Kidney glomerular epithelial cell (primary cell): ENCODE data around the gene NUDT5.
"Not testable (repeated sequence)": the region's sequence is repeated elsewhere in the genome, so short reads cannot be mapped to it uniquely, and the experiment has no call there.

Experiments used
- DNase-seq: peaks from one replicate; lab custom pipeline; 2025; lab: John Stamatoyannopoulos, UW

The NUDT5 gene

GRCh38 chr10:12202226-12202625 is 6.5 kb upstream of the NUDT5 start:
- DNase-seq, result no peak

DNA sequence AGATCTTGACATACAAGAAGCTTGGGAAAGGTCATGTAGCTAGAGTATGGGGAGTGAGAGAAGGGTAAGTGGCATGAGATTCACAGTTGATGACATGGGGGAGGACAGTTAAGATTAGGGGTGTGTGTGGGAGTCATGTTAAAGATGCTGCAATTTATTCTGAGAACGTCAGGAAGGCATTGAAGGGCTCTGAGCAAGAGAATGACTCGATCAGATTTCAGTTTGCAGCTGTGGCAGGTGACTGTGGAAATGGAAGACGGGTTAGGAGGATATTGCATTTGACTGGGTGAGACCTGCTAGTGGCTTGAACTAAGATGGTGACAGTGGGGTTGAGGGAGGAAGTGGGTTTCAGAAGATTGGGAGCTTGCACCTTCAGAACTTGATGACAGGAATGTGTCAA is 5.9 kb upstream of the NUDT5 start:
- no peak for DNase-seq

DNA sequence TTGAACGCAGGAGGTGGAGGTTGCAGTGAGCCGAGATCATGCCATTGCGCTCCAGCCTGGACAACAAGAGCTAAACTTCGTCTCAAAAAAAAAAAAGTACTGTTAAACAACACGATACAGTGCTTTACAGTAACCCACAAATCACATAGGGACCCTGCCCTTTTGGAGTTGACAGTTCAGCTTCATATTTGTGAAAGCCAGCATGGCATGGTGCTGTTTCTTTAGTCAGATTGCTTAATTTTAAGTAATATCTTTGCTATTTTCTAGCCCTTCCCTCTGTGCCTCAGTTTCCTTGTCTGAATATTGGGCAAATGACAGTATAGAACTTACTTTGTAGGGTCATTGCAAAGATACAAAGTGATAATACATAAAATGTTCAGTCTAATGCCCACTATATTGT is 5.2 kb upstream of the NUDT5 start:
- no peak for DNase-seq

GRCh38 chr10:12198156-12198555 is 2.5 kb upstream of the NUDT5 start:
- DNase-seq, result no peak

- DNase-seq, result no peak
Measured at GRCh38 chr10:12196531-12197211, 980 bp upstream of the NUDT5 start.

DNA sequence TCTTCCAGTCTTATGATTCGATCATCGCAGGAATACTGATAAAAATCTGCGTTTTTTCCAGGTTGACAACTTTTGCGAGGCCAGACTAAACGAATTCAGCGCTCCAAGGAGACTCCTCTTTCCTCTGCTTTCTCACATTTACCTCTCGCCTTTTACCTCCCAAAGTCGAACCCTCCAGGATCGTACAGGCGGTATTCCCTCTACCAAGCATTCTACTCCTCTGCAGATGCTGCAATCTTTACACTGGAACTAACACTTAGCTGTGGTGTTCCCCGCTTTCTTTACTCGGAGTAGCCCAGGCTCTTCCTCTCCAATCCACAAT is 449 bp downstream of the NUDT5 start:
- DNase-seq, result no peak

DNA sequence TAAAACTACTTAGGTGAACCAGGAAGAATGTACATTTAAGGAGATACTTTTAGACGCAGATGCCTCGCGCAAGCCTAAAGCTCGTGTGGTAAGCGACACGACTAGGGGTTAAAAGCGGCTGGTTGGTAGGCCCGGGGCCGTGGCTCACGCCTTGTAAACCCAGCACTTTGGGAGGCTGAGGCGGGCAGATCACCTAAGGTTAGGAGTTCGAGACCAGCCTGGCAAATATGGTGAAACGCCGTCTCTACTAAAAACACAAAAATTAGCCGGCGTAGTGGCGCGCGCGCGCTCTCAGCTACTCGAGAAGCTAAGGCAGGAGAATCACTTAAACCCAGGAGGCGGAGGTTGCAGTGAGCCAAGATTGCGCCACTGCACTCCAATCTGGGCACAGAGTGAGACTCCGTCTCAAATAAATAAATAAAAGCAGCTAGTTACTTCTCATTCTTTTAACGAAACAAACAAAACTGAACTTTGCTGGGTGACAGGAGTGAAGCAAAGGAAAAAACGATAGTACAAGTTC is 879 bp downstream of the NUDT5 start:
- no peak for DNase-seq

GRCh38 chr10:12193193-12193592 is 2.5 kb downstream of the NUDT5 start:
- DNase-seq, result peak; percentile 50

DNA sequence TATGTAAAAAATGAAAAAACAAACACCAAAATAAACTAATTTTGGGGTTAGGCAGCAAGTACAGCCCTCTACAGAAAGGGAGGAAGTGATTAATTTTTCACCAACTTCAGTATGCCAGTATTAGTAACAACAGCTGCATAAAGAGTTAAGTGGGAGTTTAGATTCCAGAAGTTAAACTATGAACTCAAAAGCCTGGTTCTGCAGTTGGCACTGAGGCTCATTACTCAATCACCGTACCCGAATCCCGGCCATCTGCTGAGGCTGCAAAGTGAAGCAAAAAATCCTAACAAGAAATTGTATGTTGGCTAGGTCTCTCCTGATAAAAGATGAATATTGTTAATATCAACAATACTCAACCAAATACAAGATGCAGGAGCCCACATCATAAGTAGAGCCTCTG is 4.0 kb downstream of the NUDT5 start:
- peak; percentile 57 for DNase-seq

DNA sequence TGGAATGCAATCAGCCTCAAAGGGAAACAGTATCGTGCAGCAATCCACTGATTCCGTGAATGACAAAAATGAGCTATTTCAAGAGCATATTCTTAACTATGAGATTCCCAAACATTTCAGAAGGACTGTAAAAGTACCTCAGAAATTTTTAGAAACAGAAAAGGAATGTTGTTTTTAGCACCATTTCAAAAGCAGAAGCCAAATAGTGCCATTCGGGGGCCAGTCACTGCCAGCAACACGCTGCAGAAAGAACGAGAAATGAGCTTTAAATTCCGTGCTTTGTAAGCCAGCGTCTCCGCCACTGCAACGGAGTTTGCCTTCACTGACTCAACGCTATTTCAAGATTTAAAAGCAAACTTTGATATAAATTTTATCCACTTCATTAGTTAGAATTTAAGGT is 6.3 kb downstream of the NUDT5 start:
- DNase-seq, result no peak

DNA sequence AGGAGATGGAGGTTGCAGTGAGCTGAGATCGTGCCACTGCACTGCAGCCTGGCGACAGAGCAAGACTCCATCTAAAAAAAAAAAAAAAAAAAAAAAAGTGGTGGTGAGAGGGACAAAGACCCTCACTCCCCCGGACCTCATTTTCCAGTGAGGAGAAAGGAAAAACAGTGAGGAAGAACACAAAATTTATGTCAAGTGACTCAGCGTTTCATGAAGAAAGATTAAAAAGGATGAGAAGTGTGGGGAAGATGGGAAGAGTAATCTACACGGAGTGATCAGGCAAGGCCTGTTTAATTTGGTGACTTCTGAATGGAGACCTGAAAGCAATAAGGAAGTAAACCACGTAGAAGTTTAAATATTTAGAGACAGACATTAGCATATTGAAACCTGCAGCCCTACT is 7.0 kb downstream of the NUDT5 start:
- DNase-seq, result no peak

DNA sequence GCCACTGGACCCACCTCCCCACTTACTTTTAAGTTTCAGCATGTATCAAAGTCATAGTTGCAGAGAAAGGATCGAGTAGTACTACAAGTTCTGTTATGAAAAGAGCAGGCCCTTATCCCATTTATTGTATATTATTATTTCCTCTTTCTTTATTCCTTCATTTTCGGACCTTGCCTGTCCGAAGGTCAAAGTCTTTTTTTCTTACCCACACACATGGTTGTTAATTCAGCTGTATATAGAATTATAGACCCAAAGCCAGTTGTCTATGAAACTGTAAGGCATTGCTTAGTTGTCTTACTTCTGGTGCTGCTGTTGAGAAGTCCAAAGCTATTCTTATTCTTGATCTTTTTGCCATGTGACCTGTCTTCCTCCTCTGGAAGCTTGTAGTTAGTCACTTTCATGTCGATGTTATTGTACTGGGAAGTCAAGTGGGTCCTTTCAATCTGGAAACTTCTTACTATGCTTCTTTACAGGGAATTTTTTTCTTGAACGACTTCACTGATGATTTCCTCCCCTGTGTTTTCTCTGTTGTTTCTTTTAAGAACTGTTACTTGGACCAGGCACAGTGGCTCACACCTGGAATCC is 8.3 kb downstream of the NUDT5 start:
- no peak for DNase-seq

DNA sequence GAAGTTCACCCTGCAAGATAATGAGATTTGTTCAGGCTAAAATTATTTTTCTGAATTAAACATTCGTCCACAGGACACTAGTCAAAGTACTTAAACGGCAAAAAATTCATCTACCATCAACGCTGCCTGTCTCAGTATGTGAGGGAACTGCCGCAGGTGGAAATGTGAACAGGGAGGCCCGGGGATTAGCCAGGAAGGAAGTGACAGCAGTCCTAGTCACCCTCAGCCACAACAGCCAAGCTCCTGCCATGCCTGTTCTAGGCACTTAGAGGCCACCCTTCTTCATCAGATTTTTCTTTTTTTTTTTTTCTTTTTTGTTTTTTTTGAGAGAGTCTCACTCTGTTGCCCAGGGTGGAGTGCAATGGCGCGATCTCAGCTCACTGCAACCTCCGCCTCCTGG is 9.4 kb downstream of the NUDT5 start:
- no peak for DNase-seq

DNA sequence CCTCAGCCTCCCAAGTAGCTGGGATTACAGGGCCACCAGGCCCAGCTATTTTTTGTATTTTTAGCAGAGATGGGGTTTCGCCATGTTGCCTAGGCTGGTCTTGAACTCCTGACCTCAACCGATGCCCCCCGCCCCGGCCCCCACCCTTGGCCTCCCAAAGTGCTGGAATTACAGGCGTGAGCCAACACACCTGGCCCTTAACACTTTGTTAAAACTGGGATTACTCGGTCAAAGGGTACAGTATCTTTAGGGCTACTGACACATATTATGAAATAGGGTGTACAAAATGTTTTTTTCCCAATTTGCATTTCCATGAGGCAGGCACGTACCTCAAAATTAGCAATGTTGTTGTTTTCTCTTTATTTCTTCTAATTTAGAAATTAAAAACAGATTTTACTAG is 11.5 kb downstream of the NUDT5 start:
- no peak for DNase-seq

DNA sequence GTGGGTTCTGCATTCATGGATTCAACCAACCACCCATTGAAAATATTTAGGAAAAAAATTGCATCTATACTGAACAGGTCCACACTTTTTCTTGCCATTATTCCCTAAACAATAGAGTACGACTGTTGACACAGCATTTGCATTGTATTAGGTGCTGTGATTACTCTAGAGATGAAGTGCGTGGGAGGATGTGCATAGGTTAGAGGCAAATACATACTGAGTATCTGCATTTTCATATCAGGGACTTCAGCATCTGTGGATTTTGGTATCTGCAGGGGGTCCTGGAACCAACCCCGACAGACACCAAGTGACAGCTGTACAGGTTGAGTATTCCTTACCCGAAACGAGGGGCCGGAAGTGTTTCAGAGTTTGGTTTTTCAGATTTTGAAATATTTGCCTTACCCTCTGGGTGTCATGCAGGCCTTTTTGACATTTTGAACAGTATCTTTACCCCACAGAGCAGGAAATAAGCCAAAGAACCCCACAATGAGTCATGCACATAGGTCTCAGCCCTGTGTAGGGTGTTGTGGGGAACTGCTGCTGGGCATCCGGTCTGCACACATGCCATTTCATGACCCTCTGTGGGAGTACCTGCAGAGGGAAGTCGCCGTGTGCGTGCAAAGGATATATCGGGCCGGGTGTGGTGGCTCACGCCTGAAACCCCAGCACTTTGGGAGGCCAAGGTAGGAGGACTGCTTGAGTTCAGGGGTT is 14.5 kb downstream of the NUDT5 start:
- DNase-seq, result no peak

GRCh38 chr10:12180221-12180974 is 15.3 kb downstream of the NUDT5 start:
- DNase-seq, result no peak

DNA sequence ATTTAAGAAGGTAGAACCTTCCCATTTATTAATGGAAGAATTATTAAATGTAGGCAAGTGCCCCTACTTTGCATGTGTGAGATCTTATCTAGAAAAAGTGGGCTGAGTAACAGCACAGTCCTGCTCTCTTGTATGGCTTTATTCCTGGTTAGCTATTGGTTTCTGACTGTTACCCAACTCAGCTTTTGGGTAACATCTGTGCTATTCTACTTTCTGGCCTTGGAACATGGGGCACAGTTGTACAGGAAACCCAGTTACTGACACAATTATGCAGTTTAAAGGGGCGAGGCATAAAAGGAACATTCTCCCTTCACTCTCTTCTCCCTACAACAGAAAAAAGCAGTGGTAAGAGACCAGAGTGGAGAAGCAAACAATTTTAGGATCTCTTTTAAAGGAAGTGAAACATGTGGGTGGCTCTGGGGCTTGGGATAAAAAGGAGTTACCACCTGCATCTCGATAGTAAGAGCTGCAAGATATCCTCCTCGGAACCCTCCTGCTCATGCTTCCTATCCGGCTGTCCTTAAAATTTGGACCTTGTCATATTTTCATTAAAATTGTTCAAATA is 16.0 kb downstream of the NUDT5 start:
- no peak for DNase-seq

GRCh38 chr10:12177642-12178041 is 18.0 kb downstream of the NUDT5 start:
- no peak for DNase-seq

DNA sequence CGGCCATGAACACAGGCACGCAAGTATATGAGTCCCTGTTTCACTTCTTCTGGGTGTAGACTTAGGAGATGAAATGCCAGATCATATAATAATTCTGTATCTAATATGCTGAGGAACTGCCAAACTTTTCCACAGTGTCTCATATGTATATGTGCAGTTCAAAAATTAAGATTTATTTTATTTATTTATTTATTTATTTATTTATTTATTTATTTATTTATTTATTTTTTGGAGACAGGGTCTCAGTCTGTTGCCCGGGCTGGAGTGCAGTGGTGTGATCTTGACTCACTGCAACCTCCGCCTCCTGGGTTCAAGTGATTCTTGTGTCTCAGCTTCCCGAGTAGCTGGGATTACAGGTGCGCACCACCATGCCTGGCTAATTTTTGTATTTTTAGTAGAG is 24.2 kb downstream of the NUDT5 start:
- not testable (repeated sequence) for DNase-seq

DNA sequence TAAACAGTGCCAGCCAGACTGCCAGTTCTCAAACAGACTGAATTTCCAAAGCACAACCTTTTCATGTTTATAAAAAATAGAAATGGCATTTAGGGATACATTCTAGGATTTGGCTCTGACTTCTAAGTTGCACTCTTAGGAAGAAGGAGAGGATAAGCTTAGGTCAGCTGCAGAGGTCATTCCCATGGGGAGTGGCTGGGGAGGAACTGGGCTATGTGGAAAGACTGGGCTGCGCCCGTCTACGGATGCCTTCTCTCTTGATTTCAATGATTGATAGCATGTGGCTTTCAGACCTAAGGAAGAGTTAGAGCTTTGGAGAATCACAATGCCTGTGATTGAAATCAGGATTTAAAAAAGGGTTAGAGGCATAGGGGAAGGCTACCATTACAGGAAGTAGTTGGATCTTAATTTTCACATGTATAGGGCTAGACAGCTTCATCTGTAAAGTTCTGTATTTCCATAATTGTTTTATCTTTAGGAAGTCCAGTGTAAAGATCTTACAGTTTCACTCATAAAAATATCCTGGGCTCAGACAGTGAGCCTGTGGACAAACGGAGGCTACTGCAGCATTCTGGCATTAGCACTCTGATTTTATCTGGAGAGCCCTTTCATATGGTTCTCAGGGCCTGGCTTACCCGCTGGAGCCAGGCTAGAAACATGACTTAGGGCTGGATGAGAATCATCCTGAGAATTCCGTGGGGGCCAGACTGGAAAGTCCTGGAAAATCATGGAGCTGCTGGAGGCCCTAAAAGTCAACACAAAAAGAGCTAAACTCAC is 29.5 kb downstream of the NUDT5 start:
- DNase-seq, result no peak

DNA sequence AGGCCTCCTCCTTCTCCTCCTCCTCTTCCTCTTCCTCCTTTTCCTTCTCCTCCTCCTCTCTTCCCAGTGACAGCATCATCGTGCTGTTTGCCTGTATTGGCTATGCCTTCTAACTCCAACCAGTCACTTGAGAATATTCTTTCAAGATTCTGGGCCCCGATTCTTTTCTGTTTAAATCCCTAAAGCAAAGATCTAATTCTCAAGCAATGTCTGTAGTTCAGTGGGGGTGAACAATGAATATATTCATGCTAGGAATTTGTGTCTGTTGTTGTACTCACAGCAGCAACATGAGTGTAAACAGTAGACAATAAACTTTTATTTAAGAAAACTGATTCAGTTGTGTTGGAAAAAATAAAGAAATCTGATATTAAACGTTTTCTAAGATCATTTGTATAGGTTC is 30.7 kb downstream of the NUDT5 start:
- DNase-seq, result no peak

DNA sequence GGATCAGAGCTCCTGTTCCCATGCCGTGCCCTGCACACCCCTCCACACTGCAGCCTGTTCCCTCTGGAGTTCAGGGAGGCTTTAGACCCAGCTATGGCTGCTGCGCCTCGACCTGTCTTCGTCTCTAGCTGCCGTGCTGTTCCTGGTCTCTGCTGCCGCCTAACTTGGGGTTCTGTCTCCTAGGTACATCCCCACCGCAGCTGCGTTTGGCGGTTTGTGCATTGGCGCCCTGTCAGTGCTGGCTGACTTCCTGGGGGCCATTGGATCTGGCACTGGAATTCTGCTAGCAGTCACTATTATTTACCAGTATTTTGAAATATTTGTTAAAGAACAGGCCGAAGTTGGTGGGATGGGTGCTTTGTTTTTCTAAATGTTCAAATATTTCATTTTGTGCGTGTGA is 31.6 kb downstream of the NUDT5 start:
- no peak for DNase-seq
